ENCODE results near the gene PTS. TPM values are rescaled to one million over a fixed set of nuclear protein-coding genes. Genes with fewer than 3 reads are reported as not detected.

Gene PTS
- total RNA-seq, 2 experiments from 2014 or later: 17.4 to 23.8 TPM

GRCh38 chr11:112265659-112266409, 39.6 kb downstream of the PTS start:
- DNase-seq: no peak

DNA sequence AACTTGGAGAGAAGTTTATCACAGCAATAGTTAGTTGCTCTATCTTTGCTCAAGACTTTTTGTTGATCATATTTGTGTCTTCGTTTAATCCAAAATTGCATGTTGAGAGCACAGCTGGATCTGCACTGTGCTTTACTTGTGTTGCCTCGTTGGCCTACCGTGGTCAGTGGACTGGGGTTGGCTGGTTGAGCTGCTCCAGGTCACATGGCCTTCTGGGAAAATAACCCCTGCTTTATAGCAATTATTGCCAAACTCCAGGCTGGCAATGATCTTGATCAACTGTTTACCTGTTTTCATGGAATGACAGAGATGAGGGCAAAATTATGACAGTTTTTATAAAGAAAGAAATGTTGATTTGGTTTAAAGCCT, 40.2 kb downstream of the PTS start:
- no peak overlapping the region for H3K27ac Mint-ChIP-seq
- DNase-seq: no peak
- no peak for ATAC-seq
- ChIA-PET POLR2A (no interaction called here), CTCF (interaction anchor here (0.7 to 1.3 kb wide), 2 partner anchors 35 to 222 kb away, joined by 3 read pairs; no protein-coding TSS in a partner anchor)
- intact Hi-C loops (cut with DNase I, micrococcal nuclease): no loop called here
- no peaks in the 10 kb centered on the region for H3K27me3 Mint-ChIP-seq
- H3K36me3 Mint-ChIP-seq (ENCODE audit: low read depth): no peaks in the 10 kb centered on the region
- no peaks in the 10 kb centered on the region for H3K4me1 Mint-ChIP-seq
- no peak overlapping the region for H3K4me3 Mint-ChIP-seq
- no peaks in the 10 kb centered on the region for H3K9me3 Mint-ChIP-seq (ENCODE audit: low read depth)

More at GRCh38 chr11:112265659-112266409, 39.6 kb downstream of the PTS start:
- intact Hi-C loops (cut with DNase I, micrococcal nuclease): no loop called here
- H3K9me3 Mint-ChIP-seq (ENCODE audit: low read depth): no peaks in the 10 kb centered on the region
- no peak overlapping the region for H3K27ac Mint-ChIP-seq
- CTCF ChIA-PET: interaction anchor here (1.1 to 1.6 kb wide), 4 partner anchors 11 to 45 kb away, joined by 3 read pairs; no protein-coding TSS in a partner anchor
- H3K4me1 Mint-ChIP-seq: no peaks in the 10 kb centered on the region
- ATAC-seq: no peak
- no peaks in the 10 kb centered on the region for H3K27me3 Mint-ChIP-seq
- POLR2A ChIA-PET: no interaction called here
- no peak overlapping the region for H3K4me3 Mint-ChIP-seq
- no peaks in the 10 kb centered on the region for H3K36me3 Mint-ChIP-seq (ENCODE audit: low read depth)

GRCh38 chr11:112267188-112267591, 41.0 kb downstream of the PTS start:
- ChIA-PET POLR2A (no interaction called here), CTCF (interaction anchor here (0.7 kb wide), 1 partner anchor 221 kb away, joined by 3 read pairs; no protein-coding TSS in a partner anchor)
- Mint-ChIP-seq H3K4me1 (no peaks in the 10 kb centered on the region), H3K36me3 (ENCODE audit: low read depth) (no peaks in the 10 kb centered on the region), H3K4me3 (no peak overlapping the region), H3K27ac (no peak overlapping the region), H3K9me3 (ENCODE audit: low read depth) (no peaks in the 10 kb centered on the region), H3K27me3 (no peaks in the 10 kb centered on the region)
- ATAC-seq (no peak), DNase-seq (no peak)
- intact Hi-C loops (cut with DNase I, micrococcal nuclease): no loop called here

DNA sequence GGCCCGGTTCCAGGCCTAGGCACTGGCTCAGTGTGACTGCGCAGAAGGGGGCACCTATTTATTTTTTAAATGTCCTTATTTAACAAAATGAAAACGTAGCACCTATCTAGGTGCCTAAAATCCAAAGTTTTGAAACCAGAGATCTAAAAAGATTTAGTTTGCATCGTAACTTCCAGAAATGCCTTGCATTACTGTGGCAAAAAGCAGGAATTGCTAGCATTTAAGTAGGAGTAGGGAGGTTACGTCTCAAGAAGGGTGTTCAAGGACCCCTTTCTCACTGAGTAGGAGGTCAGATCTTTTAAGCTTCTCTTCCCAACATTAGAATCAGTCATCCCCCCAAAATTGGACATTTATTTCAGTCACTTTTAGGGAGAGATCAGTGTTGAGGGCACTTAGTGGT, 42.2 kb downstream of the PTS start:
- H3K36me3 Mint-ChIP-seq (ENCODE audit: low read depth): no peaks in the 10 kb centered on the region
- no peaks in the 10 kb centered on the region for H3K27me3 Mint-ChIP-seq
- POLR2A ChIA-PET: no interaction called here
- H3K9me3 Mint-ChIP-seq (ENCODE audit: low read depth): no peaks in the 10 kb centered on the region
- CTCF ChIA-PET: interaction anchor here (0.7 to 1.2 kb wide), 2 partner anchors 12 to 105 kb away, joined by 3 to 5 read pairs; no protein-coding TSS in a partner anchor
- intact Hi-C loops (cut with DNase I, micrococcal nuclease): no loop called here
- no peak overlapping the region for H3K4me3 Mint-ChIP-seq
- no peak overlapping the region for H3K27ac Mint-ChIP-seq
- DNase-seq (no peak), ATAC-seq (no peak)
- H3K4me1 Mint-ChIP-seq: no peaks in the 10 kb centered on the region

DNA sequence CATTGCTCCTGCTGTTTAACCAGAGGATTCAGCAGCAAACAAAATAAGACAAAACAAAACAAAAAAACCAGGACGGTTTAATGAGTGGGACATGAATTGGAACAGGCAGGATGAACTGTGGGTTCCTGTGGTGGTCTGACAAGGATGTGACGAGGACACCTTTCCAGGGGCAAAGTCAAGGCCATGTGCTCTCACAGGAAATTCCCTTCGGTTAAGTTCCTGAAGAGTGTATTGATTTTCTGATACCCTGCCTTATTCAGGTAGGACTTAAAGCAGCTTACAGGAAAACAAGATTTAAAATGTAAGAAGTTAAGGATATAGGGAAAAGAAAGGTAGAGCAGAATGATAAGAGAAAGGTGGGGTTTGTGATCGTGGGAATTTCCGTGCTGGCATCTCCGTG, 42.9 kb downstream of the PTS start:
- DNase-seq (no peak), ATAC-seq (no peak)
- H3K4me3 Mint-ChIP-seq: no peak overlapping the region
- no peaks in the 10 kb centered on the region for H3K36me3 Mint-ChIP-seq (ENCODE audit: low read depth)
- H3K4me1 Mint-ChIP-seq: no peaks in the 10 kb centered on the region
- no peaks in the 10 kb centered on the region for H3K27me3 Mint-ChIP-seq
- intact Hi-C loops (cut with DNase I, micrococcal nuclease): no loop called here
- CTCF ChIA-PET: interaction anchor here (0.8 to 1.2 kb wide), 2 partner anchors 11 to 19 kb away, joined by 5 read pairs; no protein-coding TSS in a partner anchor
- H3K9me3 Mint-ChIP-seq (ENCODE audit: low read depth): no peaks in the 10 kb centered on the region
- POLR2A ChIA-PET: no interaction called here
- no peak overlapping the region for H3K27ac Mint-ChIP-seq

GRCh38 chr11:112270551-112271180, 44.4 kb downstream of the PTS start:
- ChIA-PET POLR2A (no interaction called here), CTCF (interaction anchor here (0.6 to 0.8 kb wide), 3 partner anchors 9 to 53 kb away, joined by 3 read pairs; no protein-coding TSS in a partner anchor)
- no peak for DNase-seq
- intact Hi-C loops (cut with DNase I, micrococcal nuclease): no loop called here
- no peaks in the 10 kb centered on the region for H3K9me3 Mint-ChIP-seq (ENCODE audit: low read depth)
- no peaks in the 10 kb centered on the region for H3K27me3 Mint-ChIP-seq
- no peaks in the 10 kb centered on the region for H3K4me1 Mint-ChIP-seq
- no peak overlapping the region for H3K27ac Mint-ChIP-seq
- no peak for ATAC-seq
- no peaks in the 10 kb centered on the region for H3K36me3 Mint-ChIP-seq (ENCODE audit: low read depth)
- H3K4me3 Mint-ChIP-seq: no peak overlapping the region

GRCh38 chr11:112271242-112271641, 45.0 kb downstream of the PTS start:
- intact Hi-C loops (cut with DNase I, micrococcal nuclease): no loop called here
- H3K27me3 Mint-ChIP-seq: no peaks in the 10 kb centered on the region
- no peak overlapping the region for H3K27ac Mint-ChIP-seq
- H3K9me3 Mint-ChIP-seq (ENCODE audit: low read depth): no peaks in the 10 kb centered on the region
- H3K4me3 Mint-ChIP-seq: no peak overlapping the region
- no peaks in the 10 kb centered on the region for H3K4me1 Mint-ChIP-seq
- POLR2A ChIA-PET: no interaction called here
- ATAC-seq: no peak
- CTCF ChIA-PET: interaction anchor here (0.6 to 0.8 kb wide), 4 partner anchors 8 to 518 kb away, joined by 3 read pairs; no protein-coding TSS in a partner anchor
- no peaks in the 10 kb centered on the region for H3K36me3 Mint-ChIP-seq (ENCODE audit: low read depth)
- no peak for DNase-seq

- no peak overlapping the region for H3K27ac Mint-ChIP-seq
- no peak overlapping the region for H3K4me3 Mint-ChIP-seq
- H3K4me1 Mint-ChIP-seq: no peaks in the 10 kb centered on the region
- no peaks in the 10 kb centered on the region for H3K9me3 Mint-ChIP-seq (ENCODE audit: low read depth)
- intact Hi-C loops (cut with DNase I, micrococcal nuclease): no loop called here
- ATAC-seq: no peak
- CTCF ChIA-PET: interaction anchor here (0.6 to 1.1 kb wide), 3 partner anchors 11 to 441 kb away, joined by 3 to 5 read pairs (median 3); no protein-coding TSS in a partner anchor
- no peaks in the 10 kb centered on the region for H3K27me3 Mint-ChIP-seq
- POLR2A ChIA-PET: no interaction called here
- no peak for DNase-seq
- no peaks in the 10 kb centered on the region for H3K36me3 Mint-ChIP-seq (ENCODE audit: low read depth)
Measured at GRCh38 chr11:112273066-112273465, 46.8 kb downstream of the PTS start.

DNA sequence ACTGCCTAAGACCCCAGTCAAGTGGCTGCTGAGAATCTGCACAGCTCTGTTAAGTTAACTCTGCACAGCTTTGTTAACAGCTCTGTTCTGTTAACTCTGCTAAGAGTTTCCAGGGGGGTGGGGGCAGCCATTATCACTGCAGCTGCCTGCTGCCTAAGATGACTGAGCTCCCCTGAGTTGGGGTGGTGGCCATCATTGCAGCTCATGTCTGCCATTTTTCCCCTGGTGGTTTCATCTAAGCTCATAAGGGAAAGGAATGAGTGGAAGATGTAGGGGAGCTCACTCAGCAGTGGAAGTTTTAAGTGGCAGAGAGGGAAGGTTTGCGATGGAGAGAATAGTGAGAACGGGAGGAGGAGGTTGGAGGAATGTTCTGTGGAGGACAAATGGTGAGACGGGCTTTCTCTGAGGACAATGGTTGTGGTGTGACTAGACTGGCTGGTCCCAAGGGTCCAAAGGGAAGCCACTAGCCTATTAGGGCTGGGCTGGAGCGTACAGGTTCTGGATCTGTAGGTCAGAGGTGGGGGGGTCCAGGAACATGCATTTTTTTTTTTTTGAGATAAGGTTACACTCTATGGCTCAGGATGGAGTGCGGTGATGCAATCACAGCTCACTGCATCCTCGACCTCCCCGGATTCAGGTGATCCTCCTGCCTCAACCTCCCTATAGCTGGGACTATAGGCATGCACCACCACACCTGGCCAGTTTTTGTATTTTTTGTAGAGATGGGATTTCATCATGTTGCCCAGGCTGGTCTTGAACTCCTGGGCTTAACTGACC, 48.0 kb downstream of the PTS start:
- CTCF ChIA-PET: interaction anchor here (0.6 to 1.3 kb wide), 4 partner anchors 14 to 442 kb away, joined by 3 to 7 read pairs (median 4); no protein-coding TSS in a partner anchor
- no peak overlapping the region for H3K4me3 Mint-ChIP-seq
- H3K27me3 Mint-ChIP-seq: no peaks in the 10 kb centered on the region
- DNase-seq (peak; percentile 24), ATAC-seq (no peak)
- no peaks in the 10 kb centered on the region for H3K4me1 Mint-ChIP-seq
- H3K27ac Mint-ChIP-seq: peak overlapping the region; percentile 51
- POLR2A ChIA-PET: interaction anchor here (0.7 kb wide), 1 partner anchor 243 kb away, joined by 3 read pairs; no protein-coding TSS in a partner anchor
- no peaks in the 10 kb centered on the region for H3K9me3 Mint-ChIP-seq (ENCODE audit: low read depth)
- intact Hi-C loops (cut with DNase I, micrococcal nuclease): no loop called here
- H3K36me3 Mint-ChIP-seq (ENCODE audit: low read depth): no peaks in the 10 kb centered on the region

GRCh38 chr11:112277029-112277428, 50.8 kb downstream of the PTS start:
- intact Hi-C loops (cut with DNase I, micrococcal nuclease): no loop called here
- Mint-ChIP-seq H3K9me3 (ENCODE audit: low read depth) (no peaks in the 10 kb centered on the region), H3K27me3 (no peaks in the 10 kb centered on the region), H3K36me3 (ENCODE audit: low read depth) (no peaks in the 10 kb centered on the region), H3K27ac (no peak overlapping the region), H3K4me3 (no peak overlapping the region), H3K4me1 (peaks cover 13% of the 10 kb centered on the region)
- POLR2A ChIA-PET: no interaction called here
- ATAC-seq (no peak), DNase-seq (no peak)
- CTCF ChIA-PET: interaction anchor here (0.7 kb wide), 1 partner anchor 57 kb away, joined by 3 read pairs; no protein-coding TSS in a partner anchor

- H3K36me3 Mint-ChIP-seq (ENCODE audit: low read depth): no peaks in the 10 kb centered on the region
- intact Hi-C loops (cut with DNase I, micrococcal nuclease): no loop called here
- DNase-seq: no peak
- POLR2A ChIA-PET: no interaction called here
- ATAC-seq: no peak
- H3K27me3 Mint-ChIP-seq: no peaks in the 10 kb centered on the region
- no peak overlapping the region for H3K27ac Mint-ChIP-seq
- no peaks in the 10 kb centered on the region for H3K9me3 Mint-ChIP-seq (ENCODE audit: low read depth)
- CTCF ChIA-PET: interaction anchor here (0.6 to 10.3 kb wide), 3 partner anchors 50 to 57 kb away, joined by 3 to 191 read pairs (median 3); partner anchors contain the start of gene PTS
- no peak overlapping the region for H3K4me3 Mint-ChIP-seq
- peaks cover 14% of the 10 kb centered on the region for H3K4me1 Mint-ChIP-seq
Measured at GRCh38 chr11:112277941-112278340, 51.7 kb downstream of the PTS start.
